ENCODE data around the gene COL6A3.

DNA sequence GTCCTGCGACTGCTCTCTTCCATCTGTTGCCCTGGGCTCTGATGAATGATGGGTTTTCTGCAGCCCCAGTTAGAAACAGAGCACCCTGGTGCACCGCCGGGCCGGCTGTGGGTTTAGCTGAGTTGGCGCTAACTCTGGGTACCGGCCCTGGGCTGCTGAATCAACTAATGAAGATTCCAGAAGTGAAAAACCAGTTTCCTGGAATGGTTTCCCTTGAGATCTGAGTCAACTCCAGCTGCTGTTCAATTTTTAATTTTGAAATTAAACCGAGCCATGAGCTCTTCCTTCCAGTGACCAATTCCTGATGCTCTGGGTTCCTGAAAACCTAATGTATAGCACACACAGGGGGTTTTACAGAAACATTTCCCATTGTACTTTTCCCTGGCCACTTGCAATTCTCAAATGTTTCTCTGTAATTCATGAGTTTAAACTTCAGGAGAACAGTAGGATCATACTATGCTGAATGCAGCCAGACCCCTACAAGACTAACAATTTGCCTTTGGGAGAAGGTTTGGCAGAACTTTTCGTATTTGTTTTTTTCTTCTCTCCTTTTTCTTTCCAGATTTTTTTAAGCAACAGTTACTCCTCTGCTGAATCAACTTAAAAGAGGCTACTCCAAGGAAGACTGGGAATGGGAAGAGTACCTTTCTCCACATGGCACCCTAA, 5.5 kb downstream of the COL6A3 start:
- TF ChIP-seq, protein P1, sequence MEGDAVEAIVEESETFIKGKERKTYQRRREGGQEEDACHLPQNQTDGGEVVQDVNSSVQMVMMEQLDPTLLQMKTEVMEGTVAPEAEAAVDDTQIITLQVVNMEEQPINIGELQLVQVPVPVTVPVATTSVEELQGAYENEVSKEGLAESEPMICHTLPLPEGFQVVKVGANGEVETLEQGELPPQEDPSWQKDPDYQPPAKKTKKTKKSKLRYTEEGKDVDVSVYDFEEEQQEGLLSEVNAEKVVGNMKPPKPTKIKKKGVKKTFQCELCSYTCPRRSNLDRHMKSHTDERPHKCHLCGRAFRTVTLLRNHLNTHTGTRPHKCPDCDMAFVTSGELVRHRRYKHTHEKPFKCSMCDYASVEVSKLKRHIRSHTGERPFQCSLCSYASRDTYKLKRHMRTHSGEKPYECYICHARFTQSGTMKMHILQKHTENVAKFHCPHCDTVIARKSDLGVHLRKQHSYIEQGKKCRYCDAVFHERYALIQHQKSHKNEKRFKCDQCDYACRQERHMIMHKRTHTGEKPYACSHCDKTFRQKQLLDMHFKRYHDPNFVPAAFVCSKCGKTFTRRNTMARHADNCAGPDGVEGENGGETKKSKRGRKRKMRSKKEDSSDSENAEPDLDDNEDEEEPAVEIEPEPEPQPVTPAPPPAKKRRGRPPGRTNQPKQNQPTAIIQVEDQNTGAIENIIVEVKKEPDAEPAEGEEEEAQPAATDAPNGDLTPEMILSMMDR (IDR thresholded peaks at IDR 0.05), result no peak
- no peak for TF ChIP-seq POLR2A (IDR thresholded peaks at IDR 0.05)

Measured in lower leg skin (tissue), 3 donors.